Measurements from ENCODE around the gene NFIC. TPM values are rescaled to one million over a fixed set of nuclear protein-coding genes. Genes with fewer than 3 reads are reported as not detected.

Gene NFIC
- total and polyA plus RNA-seq, 3 donors from 2014 or later = 56.5 to 127 (median 113) TPM

GRCh38 chr19:3381701-3382372, 15.5 kb downstream of the NFIC start:
- intact Hi-C loops (cut with DNase I; ENCODE audit: low total_unique reads) = no loop called here
- H3K36me3 ChIP-seq (ENCODE audit: low read depth, missing control alignments) = no peaks in the 10 kb centered on the region
- H3K4me1 ChIP-seq = peaks cover 70% of the 10 kb centered on the region
- no peak for TF ChIP-seq CTCF (IDR thresholded peaks at IDR 0.05)
- TF ChIP-seq POLR2A (IDR thresholded peaks at IDR 0.05) = no peak
- WGBS, 2 donors = 50 to 56% methylated on average over 20 to 41 of the region's 59 CpGs
- H3K9me3 ChIP-seq = no peaks in the 10 kb centered on the region
- H3K27ac ChIP-seq = peak overlapping the region; percentile 15 to 89
- no peaks in the 10 kb centered on the region for H3K27me3 ChIP-seq
- DNase-seq = peak; percentile 75
- peak overlapping the region in 1 of 2 donors; percentile 26 for H3K4me3 ChIP-seq

GRCh38 chr19:3382460-3383100, 16.2 kb downstream of the NFIC start:
- H3K4me3 ChIP-seq = no peak overlapping the region

GRCh38 chr19:3383121-3383722, 16.8 kb downstream of the NFIC start:
- peak overlapping the region; percentile 64 to 89 for H3K27ac ChIP-seq
- no peaks in the 10 kb centered on the region for H3K27me3 ChIP-seq
- no peak overlapping the region for H3K4me3 ChIP-seq
- H3K36me3 ChIP-seq (ENCODE audit: low read depth, missing control alignments) = no peaks in the 10 kb centered on the region
- H3K4me1 ChIP-seq = peaks cover 77% of the 10 kb centered on the region
- 56 to 60% methylated on average over 5 to 13 of the region's 13 CpGs for WGBS, 2 donors
- H3K9me3 ChIP-seq = no peaks in the 10 kb centered on the region
- no peak for TF ChIP-seq POLR2A (IDR thresholded peaks at IDR 0.05)
- no peak for TF ChIP-seq CTCF (IDR thresholded peaks at IDR 0.05)
- peak; percentile 80 for DNase-seq
- intact Hi-C loops (cut with DNase I; ENCODE audit: low total_unique reads) = no loop called here

More at GRCh38 chr19:3382460-3383100, 16.2 kb downstream of the NFIC start:
- Histone ChIP-seq H3K9me3 (no peaks in the 10 kb centered on the region), H3K27ac (peak overlapping the region; percentile 64 to 89), H3K4me1 (peaks cover 74% of the 10 kb centered on the region), H3K36me3 (ENCODE audit: low read depth, missing control alignments) (no peaks in the 10 kb centered on the region), H3K27me3 (no peaks in the 10 kb centered on the region)
- intact Hi-C loops (cut with DNase I; ENCODE audit: low total_unique reads) = no loop called here
- 79 to 88% methylated on average over 14 of the region's 14 CpGs for WGBS, 2 donors
- TF ChIP-seq CTCF (IDR thresholded peaks at IDR 0.05) = no peak
- TF ChIP-seq POLR2A (IDR thresholded peaks at IDR 0.05) = no peak
- no peak for DNase-seq

- no peaks in the 10 kb centered on the region for H3K9me3 ChIP-seq
- H3K4me1 ChIP-seq = peaks cover 75% of the 10 kb centered on the region
- H3K27ac ChIP-seq = peak overlapping the region; percentile 55 to 89
- intact Hi-C loops (cut with DNase I; ENCODE audit: low total_unique reads) = no loop called here
- no peak for DNase-seq
- H3K4me3 ChIP-seq = no peak overlapping the region
- no peaks in the 10 kb centered on the region for H3K36me3 ChIP-seq (ENCODE audit: low read depth, missing control alignments)
- WGBS, 2 donors = 61 to 67% methylated on average over 8 to 25 of the region's 25 CpGs
- TF ChIP-seq POLR2A (IDR thresholded peaks at IDR 0.05) (no peak), CTCF (IDR thresholded peaks at IDR 0.05) (no peak)
- H3K27me3 ChIP-seq = no peaks in the 10 kb centered on the region
Observed at GRCh38 chr19:3386447-3387234, 20.3 kb downstream of the NFIC start.
